Measurements from ENCODE around the gene MIER2. TPM values are rescaled to one million over a fixed set of nuclear protein-coding genes. Genes with fewer than 3 reads are reported as not detected.

Gene MIER2
- total and polyA plus RNA-seq, 7 donors = 6.6 to 31.9 (median 12.3) TPM

DNA sequence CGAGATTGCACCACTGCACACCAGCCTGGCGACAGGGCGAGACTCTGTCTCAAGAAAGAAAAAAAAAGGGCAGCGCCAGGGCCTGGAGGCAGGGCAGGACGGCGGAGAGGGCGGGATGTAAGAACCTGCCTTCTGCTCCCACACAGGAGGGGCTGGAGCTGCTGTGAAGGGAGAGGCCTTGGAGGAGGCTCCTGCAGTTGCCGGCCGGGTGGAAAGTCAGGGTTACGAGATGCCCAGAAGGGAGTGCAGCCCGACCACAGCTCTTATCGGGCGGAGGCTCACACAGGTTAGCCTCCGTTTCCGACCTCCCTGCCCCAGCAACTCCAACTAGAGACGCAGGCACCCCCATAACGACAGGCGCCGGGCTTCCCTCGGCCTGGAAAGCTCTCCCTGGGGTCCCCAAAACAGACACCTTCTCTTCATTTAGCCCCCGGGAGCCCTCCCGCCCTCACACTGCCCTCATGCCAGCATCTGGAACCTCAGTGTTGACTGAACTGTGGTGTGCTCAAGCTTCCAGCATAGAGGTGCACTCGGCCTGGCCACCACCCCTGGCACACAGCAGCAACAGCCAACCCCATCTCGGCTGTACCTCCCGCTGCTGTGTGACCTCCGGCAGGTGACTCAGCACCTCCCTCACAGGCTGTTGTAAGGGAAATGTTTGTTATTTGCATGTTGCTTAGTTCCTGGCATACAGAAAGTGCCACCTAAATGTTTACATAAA, 54.8 kb downstream of the MIER2 start:
- intact Hi-C loops (cut with DNase I) = no loop called here
- Histone ChIP-seq H3K9me3 (no peaks in the 10 kb centered on the region), H3K27me3 (peaks cover 24 to 50% (median 47%) of the 10 kb centered on the region in 3 donors), H3K27ac (peak overlapping the region in 2 of 4 donors; percentile 55 to 70), H3K4me1 (peaks cover 0 to 24% (median 22%) of the 10 kb centered on the region in 4 donors), H3K36me3 (no peaks in the 10 kb centered on the region), H3K4me3 (no peak overlapping the region)
- DNase-seq = no peak
- peak in 1 of 2 donors; percentile 5 for TF ChIP-seq POLR2A (IDR thresholded peaks at IDR 0.05)
- TF ChIP-seq, protein P1, sequence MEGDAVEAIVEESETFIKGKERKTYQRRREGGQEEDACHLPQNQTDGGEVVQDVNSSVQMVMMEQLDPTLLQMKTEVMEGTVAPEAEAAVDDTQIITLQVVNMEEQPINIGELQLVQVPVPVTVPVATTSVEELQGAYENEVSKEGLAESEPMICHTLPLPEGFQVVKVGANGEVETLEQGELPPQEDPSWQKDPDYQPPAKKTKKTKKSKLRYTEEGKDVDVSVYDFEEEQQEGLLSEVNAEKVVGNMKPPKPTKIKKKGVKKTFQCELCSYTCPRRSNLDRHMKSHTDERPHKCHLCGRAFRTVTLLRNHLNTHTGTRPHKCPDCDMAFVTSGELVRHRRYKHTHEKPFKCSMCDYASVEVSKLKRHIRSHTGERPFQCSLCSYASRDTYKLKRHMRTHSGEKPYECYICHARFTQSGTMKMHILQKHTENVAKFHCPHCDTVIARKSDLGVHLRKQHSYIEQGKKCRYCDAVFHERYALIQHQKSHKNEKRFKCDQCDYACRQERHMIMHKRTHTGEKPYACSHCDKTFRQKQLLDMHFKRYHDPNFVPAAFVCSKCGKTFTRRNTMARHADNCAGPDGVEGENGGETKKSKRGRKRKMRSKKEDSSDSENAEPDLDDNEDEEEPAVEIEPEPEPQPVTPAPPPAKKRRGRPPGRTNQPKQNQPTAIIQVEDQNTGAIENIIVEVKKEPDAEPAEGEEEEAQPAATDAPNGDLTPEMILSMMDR (IDR thresholded peaks at IDR 0.05) = no peak
- WGBS, 2 donors = 8 to 33% methylated on average over 26 of the region's 26 CpGs

- TF ChIP-seq, protein P1 (IDR thresholded peaks at IDR 0.05) = no peak
- no peak for TF ChIP-seq POLR2AphosphoS5 (IDR thresholded peaks at IDR 0.05)
- TF ChIP-seq POLR2A (IDR thresholded peaks at IDR 0.05) = no peak
- TF ChIP-seq EP300 (IDR thresholded peaks at IDR 0.05) = no peak
- intact Hi-C loops (cut with DNase I) = no loop called here
- peaks cover 0 to 15% (median 14%) of the 10 kb centered on the region in 4 donors for H3K4me1 ChIP-seq
- WGBS, 2 donors = 58 to 82% methylated on average over 10 of the region's 10 CpGs
- no peak overlapping the region for H3K27ac ChIP-seq
- no peak for DNase-seq
- H3K9me3 ChIP-seq = no peaks in the 10 kb centered on the region
- H3K36me3 ChIP-seq = no peaks in the 10 kb centered on the region
- H3K27me3 ChIP-seq = peaks cover 20 to 41% (median 38%) of the 10 kb centered on the region in 3 donors
- H3K4me3 ChIP-seq = no peak overlapping the region
Observed at GRCh38 chr19:288911-289310, 55.7 kb downstream of the MIER2 start.

GRCh38 chr19:287381-287871, 57.2 kb downstream of the MIER2 start:
- TF ChIP-seq, protein P1 (IDR thresholded peaks at IDR 0.05) = no peak
- TF ChIP-seq POLR2AphosphoS5 (IDR thresholded peaks at IDR 0.05) (no peak), EP300 (IDR thresholded peaks at IDR 0.05) (no peak), POLR2A (IDR thresholded peaks at IDR 0.05) (no peak)
- intact Hi-C loops (cut with DNase I) = no loop called here
- H3K4me3 ChIP-seq = no peak overlapping the region
- peaks cover 0 to 15% (median 14%) of the 10 kb centered on the region in 4 donors for H3K4me1 ChIP-seq
- WGBS, 2 donors = 86 to 90% methylated on average over 19 of the region's 19 CpGs
- no peaks in the 10 kb centered on the region for H3K9me3 ChIP-seq
- no peaks in the 10 kb centered on the region for H3K36me3 ChIP-seq
- H3K27ac ChIP-seq = no peak overlapping the region
- H3K27me3 ChIP-seq = peaks cover 9 to 26% (median 25%) of the 10 kb centered on the region in 3 donors
- DNase-seq = no peak

GRCh38 chr19:283395-283794, 61.2 kb downstream of the MIER2 start:
- intact Hi-C loops (cut with DNase I) = no loop called here
- no peak for DNase-seq
- TF ChIP-seq POLR2A (IDR thresholded peaks at IDR 0.05) (no peak), POLR2AphosphoS5 (IDR thresholded peaks at IDR 0.05) (no peak), EP300 (IDR thresholded peaks at IDR 0.05) (no peak)
- TF ChIP-seq, protein P1 (IDR thresholded peaks at IDR 0.05) = no peak
- H3K9me3 ChIP-seq = no peaks in the 10 kb centered on the region
- peaks cover 0 to 29% (median 6%) of the 10 kb centered on the region in 3 donors for H3K27me3 ChIP-seq
- no peaks in the 10 kb centered on the region for H3K4me1 ChIP-seq
- no peaks in the 10 kb centered on the region for H3K36me3 ChIP-seq
- H3K27ac ChIP-seq = no peak overlapping the region
- WGBS, 2 donors = 86 to 94% methylated on average over 10 of the region's 10 CpGs
- no peak overlapping the region for H3K4me3 ChIP-seq

Data from sigmoid colon (tissue), 7 donors.